Small intestine (tissue), 7 donors: Measurements from ENCODE around the gene SRGAP3. TPM values are rescaled to one million over a fixed set of nuclear protein-coding genes. Genes with fewer than 3 reads are reported as not detected.

Experiments used
- DNase-seq, 2 donors: peaks; one replicate each; pipeline versions ENCODE4 v3.0.0 to v3.0.0-alpha.2; 2013
- FAIRE-seq: peaks from 2 replicates; lab custom pipeline; 2012; peaks lifted over from hg19 to GRCh38; lab: Jason Lieb, UNC
- H3K27ac ChIP-seq, 3 donors: one replicate each; pipeline ENCODE4 v1.5.1; 2013; ENCODE audit warnings: low read length in 2 of 3, mild to moderate bottlenecking in 2 of 3, control low read depth in 1 of 3, inconsistent platforms in 1 of 3, low read depth in 1 of 3, moderate library complexity in 1 of 3
- H3K27me3 ChIP-seq, 3 donors: one replicate each; pipeline ENCODE4 v1.6.1; 2013; ENCODE audit warnings: low read length in 3 of 3, inconsistent platforms in 1 of 3; ENCODE audit not compliant: control insufficient read depth in 3 of 3, insufficient read depth in 3 of 3
- H3K36me3 ChIP-seq, 3 donors: one replicate each; pipeline ENCODE4 v1.6.1; 2013; ENCODE audit warnings: low read length in 3 of 3, inconsistent platforms in 1 of 3, low read depth in 1 of 3, mild to moderate bottlenecking in 1 of 3, moderate library complexity in 1 of 3; ENCODE audit not compliant: control insufficient read depth in 3 of 3, insufficient read depth in 2 of 3
- H3K4me1 ChIP-seq, 3 donors: one replicate each; pipeline ENCODE4 v1.6.1; 2013; ENCODE audit warnings: low read length in 2 of 3, inconsistent platforms in 1 of 3, low read depth in 1 of 3, mild to moderate bottlenecking in 1 of 3, moderate library complexity in 1 of 3; ENCODE audit not compliant: control insufficient read depth in 3 of 3, insufficient read depth in 2 of 3
- H3K4me3 ChIP-seq, 3 donors: one replicate each; pipeline ENCODE4 v1.5.1; 2013; ENCODE audit warnings: low read length in 3 of 3, control low read depth in 1 of 3, inconsistent platforms in 1 of 3, low read depth in 1 of 3, mild to moderate bottlenecking in 1 of 3, moderate library complexity in 1 of 3
- H3K9me3 ChIP-seq, 2 donors: one replicate each; pipeline ENCODE4 v1.6.1; 2013; ENCODE audit warnings: low read depth in 1 of 2, low read length in 1 of 2; ENCODE audit not compliant: control insufficient read depth in 2 of 2, insufficient read depth in 1 of 2
- WGBS, 3 donors: extraction: QIAGEN DNeasy Blood & Tissue Kit; methylation state at CpG; one replicate each; pipeline ENCODE4 v1.1.7; 2013; 5-methylcytosine and 5-hydroxymethylcytosine counted together
- polyA plus RNA-seq, 4 donors: library from polyadenylated mRNA; stranded (reverse) in 3 of 4; unstranded in 1 of 4; fragments of 200-250 nt in 3 of 4; fragments of 120-200 nt in 1 of 4; gene quantifications; one replicate each; pipeline versions ENCODE4 v1.2.1 to v1.2.3, GENCODE V29; 2013
- donor health status: healthy with polysubstance abuse.
- donor health status: control.
- donor health status: control.
- donor health status: Bipolar disorder and iron deficiency.
- donor health status: healthy.

The SRGAP3 gene
- polyA plus RNA-seq, 4 donors = 0.22 to 2.7 (median 1.2) TPM

DNA sequence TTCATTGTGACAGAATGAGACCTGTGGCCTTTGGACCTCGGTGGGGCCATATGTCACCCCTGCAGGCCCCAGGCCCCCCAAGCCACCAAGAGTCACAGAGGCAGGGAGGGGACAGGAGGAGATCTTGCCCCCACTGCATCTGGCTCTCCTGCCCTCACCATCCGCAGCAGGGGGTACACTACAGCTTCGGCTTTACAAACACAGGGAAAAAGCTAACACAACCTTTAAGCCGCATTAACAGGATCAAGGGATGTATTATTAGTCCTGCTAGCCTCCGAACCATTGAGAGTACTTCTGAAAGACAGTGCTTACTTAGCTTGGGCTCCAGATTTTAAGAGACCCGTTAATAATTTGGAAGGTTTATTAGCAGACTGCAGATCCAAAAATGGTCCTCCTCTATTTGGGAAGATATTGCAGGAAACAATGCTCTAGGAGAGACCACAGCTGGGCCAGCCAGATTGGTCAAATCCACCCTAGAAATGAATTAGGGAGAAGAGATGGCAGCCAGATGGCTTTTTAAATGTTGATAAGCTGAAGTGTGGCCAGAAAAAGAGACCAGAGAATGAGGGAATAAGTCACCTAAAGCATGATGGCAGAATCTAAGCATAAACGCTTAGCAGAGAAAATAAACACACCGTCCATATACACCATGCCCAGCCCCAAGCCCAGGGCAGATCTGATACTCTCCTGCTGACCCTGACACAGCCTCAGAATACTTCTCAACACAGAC, 31.5 kb downstream of the SRGAP3 start:
- Histone ChIP-seq H3K36me3 (no peaks in the 10 kb centered on the region), H3K27me3 (no peaks in the 10 kb centered on the region), H3K4me3 (no peak overlapping the region), H3K9me3 (no peaks in the 10 kb centered on the region), H3K27ac (no peak overlapping the region), H3K4me1 (no peaks in the 10 kb centered on the region)
- no peak for FAIRE-seq
- WGBS, 3 donors = 79 to 88% (median 85%) methylated on average over 8 of the region's 8 CpGs
- DNase-seq = no peak

DNA sequence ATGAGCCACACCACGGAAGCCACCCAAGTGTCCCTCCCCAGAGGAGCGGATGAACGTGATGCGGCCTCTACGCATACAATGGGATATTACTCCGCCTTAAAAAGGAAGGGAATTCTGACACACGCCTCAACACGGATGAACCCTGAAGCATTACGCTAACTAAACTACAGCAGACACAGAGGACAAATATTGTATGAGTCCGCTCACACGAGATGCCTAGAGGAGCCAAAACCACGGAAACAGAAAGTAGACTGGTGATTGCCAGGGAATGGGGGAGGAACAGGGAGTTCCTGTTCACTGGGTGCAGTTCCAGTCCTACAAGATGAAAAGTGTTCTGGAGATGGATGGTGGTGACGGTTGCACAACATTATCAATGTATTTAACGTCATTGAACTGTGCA, 32.7 kb downstream of the SRGAP3 start:
- no peak for FAIRE-seq

DNA sequence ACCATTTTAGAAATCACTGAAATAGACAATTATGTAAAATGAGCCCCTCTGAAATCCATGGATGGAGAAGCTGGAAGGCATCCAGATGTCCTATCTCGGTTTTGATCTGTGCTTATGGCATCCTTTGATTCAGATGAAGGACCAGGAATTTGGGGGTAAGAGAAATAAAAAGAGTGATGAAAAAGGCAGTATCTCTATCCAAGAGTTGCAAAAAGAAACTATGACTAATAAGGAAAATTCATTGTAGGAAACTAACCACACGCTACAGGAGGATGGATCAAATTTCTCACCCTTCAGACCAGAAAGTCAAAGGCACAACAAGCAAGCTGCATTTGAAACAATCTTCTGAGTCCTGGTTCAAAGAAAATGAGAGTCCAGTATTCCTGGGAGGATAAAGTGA, 34.8 kb downstream of the SRGAP3 start:
- FAIRE-seq = no peak

More for the DNA sequence above, 32.7 kb downstream of the SRGAP3 start:
- H3K27me3 ChIP-seq = no peaks in the 10 kb centered on the region
- 92 to 94% (median 93%) methylated on average over 14 of the region's 14 CpGs for WGBS, 3 donors
- no peaks in the 10 kb centered on the region for H3K9me3 ChIP-seq
- H3K4me1 ChIP-seq = no peaks in the 10 kb centered on the region
- no peak overlapping the region for H3K4me3 ChIP-seq
- no peaks in the 10 kb centered on the region for H3K36me3 ChIP-seq
- no peak overlapping the region for H3K27ac ChIP-seq
- DNase-seq = no peak

DNA sequence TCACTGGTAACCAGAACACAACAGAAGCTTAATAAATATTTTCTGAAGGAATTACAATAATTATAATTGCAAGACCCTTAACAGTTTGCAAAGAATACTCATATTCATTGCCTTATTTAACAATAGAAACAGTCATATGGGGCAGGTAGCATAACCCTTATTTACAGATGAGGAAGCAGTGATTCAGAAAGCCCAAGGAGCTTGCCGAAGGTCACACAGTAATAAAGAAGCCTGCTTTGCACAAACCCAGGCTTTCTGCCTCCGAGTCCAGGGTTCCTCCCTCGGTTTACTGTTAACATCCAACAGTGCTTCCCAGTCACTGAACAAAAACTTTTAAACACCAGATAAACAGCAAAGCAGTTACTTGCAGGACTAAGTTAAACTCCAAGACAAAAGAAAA, 35.3 kb downstream of the SRGAP3 start:
- Histone ChIP-seq H3K9me3 (no peaks in the 10 kb centered on the region), H3K27ac (no peak overlapping the region), H3K4me1 (no peaks in the 10 kb centered on the region), H3K4me3 (no peak overlapping the region), H3K36me3 (no peaks in the 10 kb centered on the region), H3K27me3 (no peaks in the 10 kb centered on the region)
- DNase-seq (peak in 1 of 2 donors; percentile 11), FAIRE-seq (no peak)
- 46 to 69% (median 56%) methylated on average over 3 of the region's 3 CpGs for WGBS, 3 donors

More for the DNA sequence above, 34.8 kb downstream of the SRGAP3 start:
- H3K27ac ChIP-seq = no peak overlapping the region
- H3K36me3 ChIP-seq = no peaks in the 10 kb centered on the region
- no peak overlapping the region for H3K4me3 ChIP-seq
- H3K9me3 ChIP-seq = no peaks in the 10 kb centered on the region
- WGBS, 3 donors = 55 to 76% (median 67%) methylated on average over 2 of the region's 2 CpGs
- no peaks in the 10 kb centered on the region for H3K27me3 ChIP-seq
- H3K4me1 ChIP-seq = no peaks in the 10 kb centered on the region
- DNase-seq = no peak

DNA sequence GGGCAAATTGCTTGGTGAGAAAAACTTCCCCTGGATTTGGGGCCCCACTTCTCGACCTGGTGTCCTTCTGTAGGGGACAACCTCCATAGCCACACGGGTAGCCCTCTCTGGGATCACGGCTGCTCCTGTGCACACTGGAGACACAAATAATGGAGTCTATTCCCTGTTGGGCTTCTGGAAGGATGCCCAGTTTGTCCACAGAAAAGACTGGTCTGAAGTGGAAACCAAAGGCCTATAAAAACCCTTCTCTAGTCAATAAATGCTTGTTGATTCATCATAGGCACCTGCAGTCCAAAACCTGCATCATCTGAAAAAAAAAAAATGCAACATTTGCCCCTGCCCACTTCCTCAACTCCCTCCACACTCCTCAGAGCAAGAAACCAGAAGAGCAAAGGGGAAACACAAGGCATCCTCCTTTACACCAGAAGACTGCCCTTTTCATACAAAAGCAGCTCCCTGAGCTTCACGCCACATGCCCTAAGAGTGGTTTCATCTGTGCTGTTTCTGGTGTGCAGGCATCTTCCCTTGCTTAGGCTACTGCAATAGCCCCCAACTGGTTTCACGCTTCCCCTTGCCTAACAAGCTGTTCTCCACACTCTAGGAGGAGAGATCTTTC, 36.3 kb downstream of the SRGAP3 start:
- 85 to 92% (median 89%) methylated on average over 5 of the region's 5 CpGs for WGBS, 3 donors

DNA sequence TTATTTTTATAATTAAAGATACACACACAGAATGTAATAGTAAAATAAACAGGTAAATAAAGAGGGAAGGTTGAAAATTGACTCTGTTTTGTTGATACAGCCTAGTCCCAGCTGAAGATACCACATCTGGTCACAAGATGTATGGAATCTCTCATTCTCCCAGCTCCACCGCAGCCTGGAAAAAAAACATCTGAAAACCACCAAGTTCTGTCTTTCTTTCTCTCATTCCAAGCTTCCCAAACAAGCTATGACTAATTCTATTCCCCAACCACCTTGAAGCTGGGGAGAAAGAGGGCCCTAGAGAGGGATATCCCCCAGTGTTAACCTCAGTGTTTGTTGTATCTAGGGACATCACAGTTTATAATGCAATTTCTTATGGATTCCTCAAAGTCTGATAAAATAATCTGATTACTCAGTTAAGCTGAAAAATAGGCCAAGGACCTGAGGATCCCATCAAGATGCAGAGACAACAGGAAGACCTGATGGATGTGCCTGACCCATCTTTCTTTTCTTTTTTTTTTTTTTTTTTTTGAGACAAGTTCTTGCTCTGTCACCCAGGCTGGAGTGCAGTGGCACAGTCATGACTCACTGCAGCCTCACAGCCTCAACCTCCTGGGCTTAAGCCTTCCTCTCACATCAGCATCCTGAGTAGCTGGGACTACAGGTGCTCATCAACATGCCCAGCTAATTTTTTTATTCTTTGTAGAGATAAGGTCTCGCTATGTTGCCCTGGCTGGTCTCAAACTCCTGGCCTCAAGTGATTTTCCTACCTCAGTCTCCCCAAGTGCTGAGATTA, 38.1 kb downstream of the SRGAP3 start:
- Histone ChIP-seq H3K27ac (no peak overlapping the region), H3K27me3 (no peaks in the 10 kb centered on the region), H3K36me3 (no peaks in the 10 kb centered on the region), H3K4me1 (peaks cover 0 to 15% (median 5%) of the 10 kb centered on the region in 3 donors), H3K9me3 (no peaks in the 10 kb centered on the region), H3K4me3 (no peak overlapping the region)
- no peak for FAIRE-seq
- DNase-seq = no peak
- 72 to 82% (median 80%) methylated on average over 2 of the region's 2 CpGs for WGBS, 3 donors

More for the DNA sequence above, 36.3 kb downstream of the SRGAP3 start:
- no peaks in the 10 kb centered on the region for H3K9me3 ChIP-seq
- FAIRE-seq = no peak
- H3K4me1 ChIP-seq = peaks cover 0 to 5% (median 0%) of the 10 kb centered on the region in 3 donors
- no peak overlapping the region for H3K27ac ChIP-seq
- no peaks in the 10 kb centered on the region for H3K27me3 ChIP-seq
- H3K4me3 ChIP-seq = no peak overlapping the region
- no peak for DNase-seq
- H3K36me3 ChIP-seq = no peaks in the 10 kb centered on the region

DNA sequence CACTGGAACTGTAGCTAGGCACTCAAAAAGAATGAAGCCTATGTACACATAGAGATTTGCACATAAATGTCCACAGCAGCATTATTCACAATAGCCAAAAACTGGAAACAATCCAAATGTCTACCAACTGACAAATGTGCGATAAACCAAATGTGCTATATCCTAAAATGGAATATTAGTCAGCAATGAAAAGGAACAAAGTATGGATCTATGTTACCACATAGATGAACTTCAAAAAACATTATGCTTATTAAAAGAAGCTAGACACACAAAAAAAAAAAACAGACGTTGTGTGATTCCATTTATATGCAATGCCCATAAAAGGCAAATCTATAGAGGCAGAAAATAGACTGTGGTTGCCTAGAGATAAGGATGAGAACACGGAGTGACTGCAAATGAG, 39.7 kb downstream of the SRGAP3 start:
- 89 to 94% (median 89%) methylated on average over 3 of the region's 3 CpGs for WGBS, 3 donors
- Histone ChIP-seq H3K4me1 (peaks cover 0 to 22% (median 5%) of the 10 kb centered on the region in 3 donors), H3K27me3 (no peaks in the 10 kb centered on the region), H3K27ac (no peak overlapping the region), H3K36me3 (no peaks in the 10 kb centered on the region), H3K4me3 (no peak overlapping the region), H3K9me3 (no peaks in the 10 kb centered on the region)
- DNase-seq (no peak), FAIRE-seq (no peak)

DNA sequence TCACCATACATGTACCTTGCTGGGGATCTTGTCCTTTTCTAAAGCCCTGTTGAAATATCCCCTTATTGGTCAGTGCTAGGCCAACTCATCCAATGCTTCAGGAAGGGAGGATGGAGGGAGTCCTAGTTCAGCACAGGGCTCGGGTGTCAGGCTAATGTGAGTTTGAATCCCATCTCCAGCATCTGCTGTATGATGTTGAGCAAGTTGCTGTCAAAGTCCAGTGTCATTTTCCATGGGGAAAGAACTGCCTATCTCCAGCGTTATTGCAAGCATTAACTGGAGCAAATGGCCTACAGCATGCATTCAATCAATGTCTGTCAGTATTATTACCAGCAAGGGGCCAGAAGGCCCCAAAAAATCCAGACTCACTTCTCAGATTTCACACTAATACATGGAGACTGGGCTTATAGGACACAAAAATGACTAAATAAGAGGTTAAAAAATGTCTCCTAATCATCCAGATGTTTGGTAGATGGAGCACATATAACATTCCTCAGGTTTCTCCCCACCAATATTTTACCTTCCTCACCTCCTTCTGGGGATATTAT, 40.8 kb downstream of the SRGAP3 start:
- DNase-seq (peak in 1 of 2 donors; percentile 66), FAIRE-seq (no peak)
- Histone ChIP-seq H3K27ac (peak overlapping the region in 1 of 3 donors; percentile 14), H3K4me3 (no peak overlapping the region), H3K27me3 (no peaks in the 10 kb centered on the region), H3K9me3 (no peaks in the 10 kb centered on the region), H3K36me3 (no peaks in the 10 kb centered on the region), H3K4me1 (peaks cover 0 to 32% (median 7%) of the 10 kb centered on the region in 3 donors)
- 61 to 65% (median 64%) methylated on average over 2 of the region's 2 CpGs for WGBS, 3 donors
